Activated CD8-positive, alpha-beta T cell treated with anti-CD3 and anti-CD28 coated beads, Interleukin-2, amount 10 ng/mL, durations not matched to agents 7 days and 5 days (primary cell): ENCODE data around the gene GTSE1. TPM values are rescaled to one million over a fixed set of nuclear protein-coding genes. Genes with fewer than 3 reads are reported as not detected.

Experiments used
- ATAC-seq: fragments of 150-1000 bp; cut with Tn5 transposase; one replicate; pipeline ENCODE4 v1.10.0; 2021; ENCODE audit warnings: moderate library complexity
- CTCF ChIA-PET: fragments of 350-600 bp; sonication (Branson Sonifier 250); formaldehyde crosslinking; loops from one replicate; lab custom pipeline; 2021; ENCODE audit warnings: antibody characterized with exemption; lab: Charles Lee
- POLR2A ChIA-PET: fragments of 350-600 bp; sonication (Branson Sonifier 250); formaldehyde crosslinking; loops from one replicate; lab custom pipeline; 2021; ENCODE audit warnings: antibody characterized with exemption; lab: Charles Lee
- DNase-seq: peaks from one replicate; pipeline ENCODE4 v3.0.0-alpha.2; 2020
- H3K27ac Mint-ChIP-seq: one replicate; pipeline ENCODE4 v1.8.0; 2021; ENCODE audit warnings: mild to moderate bottlenecking, mixed read lengths
- H3K27me3 Mint-ChIP-seq: one replicate; pipeline ENCODE4 v1.8.0; 2021; ENCODE audit warnings: low read depth, mixed read lengths
- H3K36me3 Mint-ChIP-seq: one replicate; pipeline ENCODE4 v1.8.0; 2021; ENCODE audit warnings: low read depth, mixed read lengths
- H3K4me1 Mint-ChIP-seq: one replicate; pipeline ENCODE4 v1.8.0; 2021; ENCODE audit warnings: low read depth, mixed read lengths
- H3K4me3 Mint-ChIP-seq: one replicate; pipeline ENCODE4 v1.8.0; 2021; ENCODE audit warnings: mild to moderate bottlenecking, mixed read lengths
- H3K9me3 Mint-ChIP-seq: one replicate; pipeline ENCODE4 v1.8.0; 2022; ENCODE audit warnings: mixed read lengths; ENCODE audit not compliant: insufficient read depth
- total RNA-seq, 2 experiments: library from RNA; stranded (reverse); gene quantifications; one replicate each; pipeline ENCODE4 v1.2.3, GENCODE V29; 2021

Gene GTSE1
- 100 to 1,000 TPM; 111 to 114 TPM for total RNA-seq

- POLR2A ChIA-PET: interaction anchor here (0.6 to 2.6 kb wide), 10 partner anchors 8 to 298 kb away, joined by 3 to 10 read pairs (median 4); partner anchors contain the start of genes CDPF1 and TTC38
- ATAC-seq: peak; percentile 99
- H3K4me3 Mint-ChIP-seq: peak within 1 kb of the TSS; percentile 89
These were observed at the start of gene GTSE1 for GRCh38 chr22:46296257-46297150. TSS of gene GTSE1 (plus strand) at chr22:46296870. CDS start at chr22:46297401, 531 bp downstream.

GRCh38 chr22:46247443-46247975 is 49.2 kb upstream of the GTSE1 start:
- DNase-seq (no peak), ATAC-seq (no peak)
- CTCF ChIA-PET: no interaction called here
- Mint-ChIP-seq H3K4me1 (peaks cover 29% of the 10 kb centered on the region), H3K27me3 (no peaks in the 10 kb centered on the region), H3K9me3 (no peaks in the 10 kb centered on the region), H3K27ac (no peak overlapping the region), H3K4me3 (no peak overlapping the region), H3K36me3 (peaks cover 20% of the 10 kb centered on the region)
- POLR2A ChIA-PET: no interaction called here

More at GRCh38 chr22:46296257-46297150, at the start of gene GTSE1:
- Mint-ChIP-seq H3K27me3 (no peaks in the 10 kb centered on the region), H3K4me1 (peaks cover 67% of the 10 kb centered on the region), H3K9me3 (no peaks in the 10 kb centered on the region), H3K27ac (peak within 1 kb of the TSS; percentile 97), H3K36me3 (peaks cover 68% of the 10 kb centered on the region)
- peak; percentile 99 for DNase-seq
- CTCF ChIA-PET: interaction anchor here (0.9 to 2.4 kb wide), 10 partner anchors 9 to 291 kb away, joined by 3 to 21 read pairs (median 4); partner anchors contain the start of gene CDPF1

GRCh38 chr22:46250035-46250782 is 46.5 kb upstream of the GTSE1 start, which contains the start of gene CDPF1:
TSS of gene CDPF1 (minus strand) at chr22:46250293. CDS start at chr22:46248284, 2,009 bp downstream.
- Mint-ChIP-seq H3K27me3 (no peaks in the 10 kb centered on the region), H3K4me1 (peaks cover 35% of the 10 kb centered on the region), H3K27ac (peak within 1 kb of the TSS; percentile 84), H3K36me3 (peaks cover 12% of the 10 kb centered on the region), H3K9me3 (no peaks in the 10 kb centered on the region), H3K4me3 (peak within 1 kb of the TSS; percentile 77)
- DNase-seq: peak; percentile 90
- ChIA-PET CTCF (interaction anchor here (0.7 to 1.9 kb wide), 11 partner anchors 11 to 244 kb away, joined by 3 to 11 read pairs (median 4); partner anchors contain the start of gene TTC38), POLR2A (interaction anchor here (0.6 to 1.8 kb wide), 6 partner anchors 9 to 46 kb away, joined by 3 to 10 read pairs (median 4); partner anchors contain the start of genes GTSE1 and TTC38)
- peak; percentile 96 for ATAC-seq

GRCh38 chr22:46250783-46251125 is 45.9 kb upstream of the GTSE1 start:
- ATAC-seq: no peak
- POLR2A ChIA-PET: interaction anchor here (0.8 to 1.8 kb wide), 4 partner anchors 9 to 46 kb away, joined by 3 to 10 read pairs (median 4); partner anchors contain the start of gene GTSE1
- peak overlapping the region; percentile 77 for H3K4me3 Mint-ChIP-seq

GRCh38 chr22:46251266-46251665 is 45.4 kb upstream of the GTSE1 start:
- ATAC-seq (no peak), DNase-seq (no peak)
- Mint-ChIP-seq H3K27ac (peak overlapping the region; percentile 84), H3K27me3 (peaks cover 1% of the 10 kb centered on the region), H3K4me3 (peak overlapping the region; percentile 77), H3K9me3 (no peaks in the 10 kb centered on the region), H3K4me1 (peaks cover 35% of the 10 kb centered on the region), H3K36me3 (peaks cover 10% of the 10 kb centered on the region)
- CTCF ChIA-PET: interaction anchor here (1.0 to 1.8 kb wide), 2 partner anchors 17 to 99 kb away, joined by 3 to 5 read pairs; no protein-coding TSS in a partner anchor
- POLR2A ChIA-PET: interaction anchor here (1.8 kb wide), 1 partner anchor 45 kb away, joined by 10 read pairs; the partner anchor contains the start of gene GTSE1

More at GRCh38 chr22:46250783-46251125, 45.9 kb upstream of the GTSE1 start:
- peak overlapping the region; percentile 84 for H3K27ac Mint-ChIP-seq
- CTCF ChIA-PET: interaction anchor here (0.7 to 1.9 kb wide), 9 partner anchors 11 to 245 kb away, joined by 3 to 11 read pairs (median 4); partner anchors contain the start of gene TTC38
- no peaks in the 10 kb centered on the region for H3K9me3 Mint-ChIP-seq
- H3K27me3 Mint-ChIP-seq: no peaks in the 10 kb centered on the region
- peaks cover 10% of the 10 kb centered on the region for H3K36me3 Mint-ChIP-seq
- peaks cover 35% of the 10 kb centered on the region for H3K4me1 Mint-ChIP-seq
- no peak for DNase-seq

- Mint-ChIP-seq H3K4me3 (peak overlapping the region; percentile 77), H3K36me3 (peaks cover 7% of the 10 kb centered on the region), H3K27ac (peak overlapping the region; percentile 84), H3K9me3 (no peaks in the 10 kb centered on the region), H3K4me1 (peaks cover 35% of the 10 kb centered on the region), H3K27me3 (peaks cover 7% of the 10 kb centered on the region)
- ATAC-seq (no peak), DNase-seq (no peak)
- POLR2A ChIA-PET: no interaction called here
- CTCF ChIA-PET: interaction anchor here (1.0 kb wide), 1 partner anchor 17 kb away, joined by 3 read pairs; no protein-coding TSS in a partner anchor
These were observed 44.8 kb upstream of the GTSE1 start for GRCh38 chr22:46251816-46252380.

GRCh38 chr22:46256358-46256958 is 40.2 kb upstream of the GTSE1 start:
- H3K27me3 Mint-ChIP-seq: peaks cover 50% of the 10 kb centered on the region
- H3K27ac Mint-ChIP-seq: no peak overlapping the region
- H3K9me3 Mint-ChIP-seq: no peaks in the 10 kb centered on the region
- no peak overlapping the region for H3K4me3 Mint-ChIP-seq
- peaks cover 5% of the 10 kb centered on the region for H3K36me3 Mint-ChIP-seq
- H3K4me1 Mint-ChIP-seq: peaks cover 12% of the 10 kb centered on the region
- DNase-seq: no peak
- no peak for ATAC-seq
- POLR2A ChIA-PET: no interaction called here
- CTCF ChIA-PET: no interaction called here

- Mint-ChIP-seq H3K4me1 (peaks cover 8% of the 10 kb centered on the region), H3K9me3 (peaks cover 6% of the 10 kb centered on the region), H3K36me3 (peaks cover 16% of the 10 kb centered on the region), H3K4me3 (no peak overlapping the region), H3K27me3 (peaks cover 73% of the 10 kb centered on the region), H3K27ac (no peak overlapping the region)
- ChIA-PET POLR2A (interaction anchor here (0.6 kb wide), 1 partner anchor 751 kb away, joined by 3 read pairs; no protein-coding TSS in a partner anchor), CTCF (no interaction called here)
- ATAC-seq (no peak), DNase-seq (no peak)
These were observed 37.3 kb upstream of the GTSE1 start for GRCh38 chr22:46259374-46259773.

GRCh38 chr22:46260038-46260437 is 36.6 kb upstream of the GTSE1 start:
- Mint-ChIP-seq H3K27me3 (peaks cover 76% of the 10 kb centered on the region), H3K4me3 (no peak overlapping the region), H3K4me1 (peaks cover 5% of the 10 kb centered on the region), H3K27ac (no peak overlapping the region), H3K9me3 (peaks cover 9% of the 10 kb centered on the region), H3K36me3 (peaks cover 17% of the 10 kb centered on the region)
- ATAC-seq (no peak), DNase-seq (no peak)
- POLR2A ChIA-PET: interaction anchor here (0.6 kb wide), 1 partner anchor 752 kb away, joined by 3 read pairs; no protein-coding TSS in a partner anchor
- CTCF ChIA-PET: no interaction called here

- Mint-ChIP-seq H3K4me3 (peak overlapping the region; percentile 12), H3K27me3 (peaks cover 75% of the 10 kb centered on the region), H3K9me3 (peaks cover 19% of the 10 kb centered on the region), H3K4me1 (peaks cover 11% of the 10 kb centered on the region), H3K36me3 (peaks cover 24% of the 10 kb centered on the region), H3K27ac (no peak overlapping the region)
- ChIA-PET CTCF (no interaction called here), POLR2A (no interaction called here)
- DNase-seq (peak; percentile 39), ATAC-seq (peak; percentile 72)
These were observed 34.0 kb upstream of the GTSE1 start for GRCh38 chr22:46262449-46263215.
